H1 (cell line): Measurements from ENCODE around the gene ADARB2. TPM values are rescaled to one million over a fixed set of nuclear protein-coding genes. Genes with fewer than 3 reads are reported as not detected.

Experiments used
- CTCF ChIA-PET: fragments of 300-600 bp; sonication (Branson Sonifier 250); formaldehyde crosslinking; loops from one replicate; lab custom pipeline; 2021; ENCODE audit not compliant: partially characterized antibody; lab: Charles Lee
- POLR2A ChIA-PET: fragments of 300-600 bp; sonication (Branson Sonifier 250); formaldehyde crosslinking; loops from one replicate; lab custom pipeline; 2021; ENCODE audit warnings: inconsistent platforms; ENCODE audit not compliant: partially characterized antibody; lab: Charles Lee
- DNase-seq, 2 experiments: peaks; one replicate each; pipeline versions ENCODE4 v3.0.0 to v3.0.0-alpha.2; 2010 to 2022; ENCODE audit warnings: low spot score in 2 of 2, low read depth in 1 of 2, mixed read lengths in 1 of 2
- FAIRE-seq: peaks from 2 replicates; lab custom pipeline; 2011; peaks lifted over from hg19 to GRCh38; lab: Jason Lieb, UNC
- H2AFZ ChIP-seq: 2 replicates; pipeline ENCODE4 v1.8.1; 2012; ENCODE audit warnings: low read length, inconsistent platforms
- H2AK5ac ChIP-seq: 2 replicates; pipeline ENCODE4 v1.6.1; 2013; ENCODE audit warnings: low read depth, low read length
- H2BK120ac ChIP-seq: replicated peaks from 2 replicates; pipeline ENCODE3; 2013; ENCODE audit warnings: low read depth, low read length, inconsistent platforms
- H2BK12ac ChIP-seq: 2 replicates; pipeline ENCODE4 v1.6.1; 2013; ENCODE audit warnings: low read depth, low read length
- H2BK15ac ChIP-seq: 2 replicates; pipeline ENCODE4 v1.6.1; 2013; ENCODE audit warnings: low read length
- H2BK20ac ChIP-seq: 2 replicates; pipeline ENCODE4 v1.6.1; 2013; ENCODE audit warnings: low read length
- H2BK5ac ChIP-seq: 2 replicates; pipeline ENCODE4 v1.6.1; 2013; ENCODE audit warnings: low read depth, low read length
- H3K14ac ChIP-seq: 2 replicates; pipeline ENCODE4 v1.6.1; 2013; ENCODE audit warnings: inconsistent platforms; ENCODE audit not compliant: insufficient read length
- H3K18ac ChIP-seq: 2 replicates; pipeline ENCODE4 v1.6.1; 2013; ENCODE audit warnings: low read length; ENCODE audit errors: extremely low read depth
- H3K23ac ChIP-seq: 2 replicates; pipeline ENCODE4 v1.6.1; 2013; ENCODE audit warnings: inconsistent platforms; ENCODE audit not compliant: insufficient read length
- H3K23me2 ChIP-seq: 2 replicates; pipeline ENCODE4 v1.6.1; 2013; ENCODE audit warnings: low read depth, low read length
- H3K27ac ChIP-seq: 2 replicates; pipeline ENCODE4 v1.6.1; 2011; ENCODE audit warnings: low read depth, low read length, inconsistent platforms
- H3K27me3 ChIP-seq, 4 experiments: replicated peaks in 1 of 4; 1 replicate in 1 of 4; 2 replicates in 3 of 4; pipeline versions ENCODE4 v1.6.1 to v1.8.1; 2011 to 2013; ENCODE audit warnings: low read length in 3 of 4, mild to moderate bottlenecking in 3 of 4, inconsistent platforms in 2 of 4, mixed read lengths in 2 of 4, moderate library complexity in 1 of 4; ENCODE audit not compliant: control insufficient read depth in 3 of 4, insufficient read depth in 3 of 4; ENCODE audit errors: extremely low read depth in 1 of 4
- H3K36me3 ChIP-seq, 4 experiments: 2 replicates each; pipeline versions ENCODE4 v1.6.1 to v1.8.1; 2011 to 2013; ENCODE audit warnings: mild to moderate bottlenecking in 4 of 4, low read length in 3 of 4, moderate library complexity in 2 of 4, control low read depth in 1 of 4, inconsistent platforms in 1 of 4; ENCODE audit not compliant: insufficient read depth in 4 of 4, control insufficient read depth in 2 of 4
- H3K4ac ChIP-seq: replicated peaks from 2 replicates; pipeline ENCODE3; 2013; ENCODE audit warnings: low read length, low read depth, mixed read lengths, inconsistent platforms; ENCODE audit not compliant: insufficient read length
- H3K4me1 ChIP-seq, 4 experiments: replicated peaks in 1 of 4; 1 replicate in 1 of 4; 2 replicates in 3 of 4; pipeline versions ENCODE4 v1.6.1 to v1.8.1; 2011 to 2013; ENCODE audit warnings: low read length in 3 of 4, inconsistent platforms in 2 of 4, mixed read lengths in 1 of 4; ENCODE audit not compliant: insufficient read depth in 4 of 4, control insufficient read depth in 3 of 4
- H3K4me2 ChIP-seq, 2 experiments: 2 replicates each; pipeline versions ENCODE4 v1.6.1 to v1.8.1; 2011 to 2013; ENCODE audit warnings: low read depth in 2 of 2, low read length in 2 of 2, control low read depth in 1 of 2, inconsistent platforms in 1 of 2, mild to moderate bottlenecking in 1 of 2; ENCODE audit not compliant: insufficient read depth in 1 of 2
- H3K4me3 ChIP-seq, 4 experiments: fragments of 200-600, 300-600 bp in 1 of 4; sonication (generic), shearing (Covaris generic), sonication (Bioruptor Twin) in 1 of 4; 2 replicates each; pipeline versions ENCODE4 v1.5.1 to v1.8.1; 2011 to 2016; ENCODE audit warnings: low read length in 4 of 4, low read depth in 3 of 4, control low read depth in 2 of 4, inconsistent platforms in 2 of 4, mild to moderate bottlenecking in 2 of 4, mixed read lengths in 1 of 4, moderate library complexity in 1 of 4; ENCODE audit not compliant: insufficient read depth in 2 of 4; ENCODE audit errors: extremely low read depth in 1 of 4
- H3K56ac ChIP-seq: replicated peaks from 2 replicates; pipeline ENCODE3; 2013; ENCODE audit warnings: low read depth, mild to moderate bottlenecking, mixed read lengths, low read length, inconsistent platforms; ENCODE audit not compliant: insufficient read length
- H3K79me1 ChIP-seq: 2 replicates; pipeline ENCODE4 v1.6.1; 2013; ENCODE audit warnings: low read depth, low read length, control low read depth
- H3K79me2 ChIP-seq, 2 experiments: 2 replicates each; pipeline versions ENCODE4 v1.6.1 to v1.8.1; 2012 to 2013; ENCODE audit warnings: low read length in 2 of 2, mild to moderate bottlenecking in 2 of 2, inconsistent platforms in 1 of 2; ENCODE audit not compliant: insufficient read depth in 2 of 2, control insufficient read depth in 1 of 2
- H3K9ac ChIP-seq, 4 experiments: replicated peaks in 1 of 4; 1 replicate in 1 of 4; 2 replicates in 3 of 4; pipeline versions ENCODE4 v1.6.1 to v1.8.1; 2011 to 2013; ENCODE audit warnings: low read depth in 3 of 4, low read length in 3 of 4, control low read depth in 2 of 4, mild to moderate bottlenecking in 2 of 4, moderate library complexity in 2 of 4, inconsistent platforms in 1 of 4; ENCODE audit errors: extremely low read depth in 1 of 4
- H3K9me3 ChIP-seq, 2 experiments: 2 replicates each; pipeline versions ENCODE4 v1.6.1 to v1.8.1; 2012 to 2013; ENCODE audit warnings: mild to moderate bottlenecking in 2 of 2, moderate library complexity in 2 of 2, control low read depth in 1 of 2, inconsistent platforms in 1 of 2, low read depth in 1 of 2, low read length in 1 of 2, mixed read lengths in 1 of 2; ENCODE audit not compliant: insufficient read depth in 2 of 2
- H4K20me1 ChIP-seq, 2 experiments: replicated peaks in 1 of 2; 2 replicates each; pipeline versions ENCODE3 to v1.8.1; 2011 to 2013; ENCODE audit warnings: inconsistent platforms in 2 of 2, low read length in 2 of 2, mild to moderate bottlenecking in 1 of 2; ENCODE audit not compliant: insufficient read depth in 2 of 2, control insufficient read depth in 1 of 2
- H4K5ac ChIP-seq: 2 replicates; pipeline ENCODE4 v1.6.1; 2013; ENCODE audit warnings: low read length, low read depth, mixed read lengths, inconsistent platforms; ENCODE audit not compliant: insufficient read length
- H4K8ac ChIP-seq: 2 replicates; pipeline ENCODE4 v1.8.0; 2013; ENCODE audit warnings: mild to moderate bottlenecking, moderate library complexity, low read length, inconsistent platforms; ENCODE audit not compliant: insufficient read depth; ENCODE audit errors: extremely low read depth
- H4K91ac ChIP-seq: replicated peaks from 2 replicates; pipeline ENCODE3; 2013; ENCODE audit warnings: low read length, mixed read lengths, inconsistent platforms; ENCODE audit not compliant: insufficient read length
- BACH1 ChIP-seq: IDR thresholded peaks from 2 replicates; pipeline ENCODE4 v1.6.1; 2012; ENCODE audit warnings: low read length, improper control_type of control experiment
- BCL11A ChIP-seq, 2 experiments: IDR thresholded peaks; one replicate each; pipeline ENCODE4 v1.6.1; 2011; ENCODE audit warnings: low read depth in 2 of 2, low read length in 2 of 2, mild to moderate bottlenecking in 2 of 2
- CEBPB ChIP-seq: IDR thresholded peaks from 2 replicates; pipeline ENCODE4 v1.6.1; 2012; ENCODE audit warnings: low read depth, low read length
- CHD2 ChIP-seq: IDR thresholded peaks from 2 replicates; pipeline ENCODE4 v1.6.1; 2012; ENCODE audit warnings: low read length, improper control_type of control experiment
- GTF2F1 ChIP-seq: IDR thresholded peaks from 2 replicates; pipeline ENCODE4 v1.6.1; 2012; ENCODE audit warnings: low read depth, low read length, improper control_type of control experiment, borderline replicate concordance
- HDAC6 ChIP-seq: IDR thresholded peaks from one replicate; pipeline ENCODE4 v1.7.1; 2012; ENCODE audit warnings: low read depth, mild to moderate bottlenecking, inconsistent platforms, low read length, moderate library complexity
- RBBP5 ChIP-seq: IDR thresholded peaks from 2 replicates; pipeline ENCODE4 v1.7.1; 2012; ENCODE audit warnings: low read depth, mild to moderate bottlenecking, inconsistent platforms, low read length, moderate library complexity, borderline replicate concordance
- SIX5 ChIP-seq: IDR thresholded peaks from 2 replicates; pipeline ENCODE4 v1.6.1; 2011; ENCODE audit warnings: mild to moderate bottlenecking, low read depth, low read length
- WGBS, 2 experiments: shearing (Covaris generic) in 1 of 2; methylation state at CpG; one replicate each; pipeline versions ENCODE4 v1.1.6 to v1.1.7; 2013 to 2015; ENCODE audit warnings: low lambda C conversion rate in 2 of 2, mixed read lengths in 2 of 2, inconsistent platforms in 1 of 2, low coverage in 1 of 2, missing lambda C conversion rate in 1 of 2; ENCODE audit not compliant: insufficient replicate concordance in 2 of 2, insufficient coverage in 1 of 2, insufficient read length in 1 of 2; ENCODE audit errors: extremely low coverage in 1 of 2, missing lambda C conversion rate in 1 of 2; 5-methylcytosine and 5-hydroxymethylcytosine counted together
- polyA plus RNA-seq, 7 experiments: library from polyadenylated mRNA; depleted of rRNA in 3 of 7; stranded (reverse) in 5 of 7; unstranded in 2 of 7; fragments of >200 nt in 5 of 7; fragments of 200-250 nt in 2 of 7; gene quantifications; 1 replicate in 5 of 7; 2 replicates in 1 of 7; 4 replicates in 1 of 7; pipeline versions ENCODE4 v1.2.1 to v1.2.3, GENCODE V29; 2011 to 2013; ENCODE audit warnings: missing spikeins in 2 of 7, mixed read lengths in 2 of 7
- total RNA-seq: library from RNA; stranded (reverse); fragmentation: NEBNext Ultra II Directional; extraction: Animal tissue kit (Norgen Biotek cat#: 25700); gene quantifications from 2 replicates; pipeline ENCODE4 v1.2.1, GENCODE V29; 2021
- TF ChIP-seq, protein P1 (sequence below): IDR thresholded peaks from 2 replicates; pipeline ENCODE4 v1.6.1; 2012; ENCODE audit warnings: inconsistent platforms
- TF ChIP-seq, protein P2 (sequence below): IDR thresholded peaks from 2 replicates; pipeline ENCODE4 v1.6.1; 2011; ENCODE audit warnings: low read length, improper control_type of control experiment
- TF ChIP-seq, protein P3 (sequence below): IDR thresholded peaks from 2 replicates; pipeline ENCODE4 v1.6.1; 2012; ENCODE audit warnings: low read length, inconsistent platforms

The ADARB2 gene
- total and polyA plus RNA-seq, 2 of the 8 experiments (the other 6 are each of a cell fraction or from before 2014, with no cell fraction given) = 2.2 to 2.8 TPM

DNA sequence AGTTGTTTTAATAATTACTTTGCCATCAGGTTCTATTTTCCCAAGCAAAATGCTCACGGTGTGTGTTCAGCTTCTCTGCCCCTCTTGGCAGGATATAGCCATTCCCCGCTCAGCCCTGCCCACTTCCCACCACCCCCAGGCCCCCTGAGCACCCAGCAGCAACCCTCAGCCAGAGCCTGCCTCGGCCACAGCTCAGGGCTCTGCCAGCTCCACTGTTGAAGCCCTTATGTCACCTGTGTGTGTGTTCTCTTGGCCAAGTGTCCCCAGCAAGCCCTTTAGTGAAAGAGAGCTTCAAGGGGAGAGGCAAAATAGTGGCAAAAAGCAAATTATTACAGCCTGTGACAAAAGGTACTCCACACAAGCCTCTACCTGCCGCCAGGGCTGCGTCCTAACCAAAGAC lies 275.3 kb downstream of the ADARB2 start:
- no peak for DNase-seq
- no peak for FAIRE-seq
- Histone ChIP-seq H4K5ac (no peak overlapping the region), H3K27me3 (no peaks in the 10 kb centered on the region), H4K8ac (no peak overlapping the region), H3K4ac (no peak overlapping the region), H3K79me2 (no peaks in the 10 kb centered on the region), H2BK20ac (no peak overlapping the region), H3K23me2 (0 out of 2 replicates have a peak, but pooled peaks cover 3% of the 10 kb centered on the region), H3K36me3 (no peaks in the 10 kb centered on the region), H3K27ac (no peak overlapping the region), H3K18ac (no peak overlapping the region), H3K14ac (no peak overlapping the region), H3K4me2 (no peak overlapping the region), H4K91ac (no peak overlapping the region), H3K9ac (no peak overlapping the region), H3K79me1 (no peaks in the 10 kb centered on the region), H3K23ac (no peak overlapping the region), H4K20me1 (no peaks in the 10 kb centered on the region), H3K4me1 (no peaks in the 10 kb centered on the region; a peak in 1 of 7 replicates), H2BK12ac (peak overlapping the region; percentile 63; the same call in 1 of the 2 replicates), H3K56ac (no peak overlapping the region), H2AK5ac (no peak overlapping the region), H2BK15ac (no peak overlapping the region), H2AFZ (no peak overlapping the region), H2BK120ac (no peak overlapping the region), H3K4me3 (no peak overlapping the region), H3K9me3 (no peaks in the 10 kb centered on the region), H2BK5ac (peak overlapping the region; percentile 32; the same call in 1 of the 2 replicates)
- CTCF ChIA-PET = interaction anchor here (0.6 to 1.1 kb wide), 4 partner anchors 42 to 254 kb away, joined by 3 to 4 read pairs (median 3); no protein-coding TSS in a partner anchor
- WGBS, 2 experiments = 89% methylated on average over 5 of the region's 5 CpGs; no CpG with 5 or more reads in 1 of the 2 experiments
- POLR2A ChIA-PET = no interaction called here
- TF ChIP-seq, protein P1, sequence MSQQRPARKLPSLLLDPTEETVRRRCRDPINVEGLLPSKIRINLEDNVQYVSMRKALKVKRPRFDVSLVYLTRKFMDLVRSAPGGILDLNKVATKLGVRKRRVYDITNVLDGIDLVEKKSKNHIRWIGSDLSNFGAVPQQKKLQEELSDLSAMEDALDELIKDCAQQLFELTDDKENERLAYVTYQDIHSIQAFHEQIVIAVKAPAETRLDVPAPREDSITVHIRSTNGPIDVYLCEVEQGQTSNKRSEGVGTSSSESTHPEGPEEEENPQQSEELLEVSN = no peak
- TF ChIP-seq SIX5 = no peak
- TF ChIP-seq, protein P2, sequence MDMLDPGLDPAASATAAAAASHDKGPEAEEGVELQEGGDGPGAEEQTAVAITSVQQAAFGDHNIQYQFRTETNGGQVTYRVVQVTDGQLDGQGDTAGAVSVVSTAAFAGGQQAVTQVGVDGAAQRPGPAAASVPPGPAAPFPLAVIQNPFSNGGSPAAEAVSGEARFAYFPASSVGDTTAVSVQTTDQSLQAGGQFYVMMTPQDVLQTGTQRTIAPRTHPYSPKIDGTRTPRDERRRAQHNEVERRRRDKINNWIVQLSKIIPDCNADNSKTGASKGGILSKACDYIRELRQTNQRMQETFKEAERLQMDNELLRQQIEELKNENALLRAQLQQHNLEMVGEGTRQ = no peak
- TF ChIP-seq BACH1 = no peak
- TF ChIP-seq GTF2F1 = no peak
- TF ChIP-seq RBBP5 = no peak
- TF ChIP-seq, protein P3, sequence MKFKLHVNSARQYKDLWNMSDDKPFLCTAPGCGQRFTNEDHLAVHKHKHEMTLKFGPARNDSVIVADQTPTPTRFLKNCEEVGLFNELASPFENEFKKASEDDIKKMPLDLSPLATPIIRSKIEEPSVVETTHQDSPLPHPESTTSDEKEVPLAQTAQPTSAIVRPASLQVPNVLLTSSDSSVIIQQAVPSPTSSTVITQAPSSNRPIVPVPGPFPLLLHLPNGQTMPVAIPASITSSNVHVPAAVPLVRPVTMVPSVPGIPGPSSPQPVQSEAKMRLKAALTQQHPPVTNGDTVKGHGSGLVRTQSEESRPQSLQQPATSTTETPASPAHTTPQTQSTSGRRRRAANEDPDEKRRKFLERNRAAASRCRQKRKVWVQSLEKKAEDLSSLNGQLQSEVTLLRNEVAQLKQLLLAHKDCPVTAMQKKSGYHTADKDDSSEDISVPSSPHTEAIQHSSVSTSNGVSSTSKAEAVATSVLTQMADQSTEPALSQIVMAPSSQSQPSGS = no peak
- TF ChIP-seq HDAC6 = no peak
- TF ChIP-seq BCL11A (IDR thresholded peaks at IDR 0.05; ENCODE audit: low read depth in 2 of 2, low read length in 2 of 2) = no peak
- no peak for TF ChIP-seq CEBPB
- no peak for TF ChIP-seq CHD2
